PC-9 (cell line): Measurements from ENCODE around the gene UROD. TPM values are rescaled to one million over a fixed set of nuclear protein-coding genes. Genes with fewer than 3 reads are reported as not detected.

Experiments
- BruUV-seq: library from RNA; stranded (reverse); fragments of 400-500 nt; replicated peaks from 2 replicates; lab custom pipeline; 2021; lab: Mats Ljungman, UMichigan
- CTCF ChIA-PET: fragments of 300-600 bp; sonication (Branson Sonifier 250); formaldehyde crosslinking; loops from one replicate; lab custom pipeline; 2022; ENCODE audit warnings: antibody characterized with exemption; lab: Charles Lee
- POLR2A ChIA-PET: fragments of 300-600 bp; sonication (Branson Sonifier 250); formaldehyde crosslinking; loops from one replicate; lab custom pipeline; 2022; ENCODE audit warnings: antibody characterized with exemption; ENCODE audit not compliant: unreplicated experiment; lab: Charles Lee
- DNase-seq, 2 experiments: peaks; one replicate each; pipeline versions ENCODE4 v3.0.0 to v3.0.0-alpha.2; 2015 to 2022; ENCODE audit warnings: mixed read lengths in 1 of 2
- H2AFZ ChIP-seq: fragments of 200-600 bp; sonication (generic); 2 replicates; pipeline ENCODE4 v1.8.1; 2017; ENCODE audit warnings: antibody characterized with exemption
- H3F3A ChIP-seq: fragments of 200-600 bp; sonication (generic); 2 replicates; pipeline ENCODE4 v1.8.1; 2017; ENCODE audit warnings: antibody characterized with exemption, mild to moderate bottlenecking, low read depth; ENCODE audit not compliant: insufficient read depth
- H3K27ac ChIP-seq: fragments of 200-600 bp; sonication (generic); 2 replicates; pipeline ENCODE4 v1.6.1; 2016; ENCODE audit warnings: mixed run types
- H3K27me3 ChIP-seq: fragments of 200-600 bp; sonication (generic); 2 replicates; pipeline ENCODE4 v1.6.1; 2016; ENCODE audit warnings: low read depth, mixed run types; ENCODE audit not compliant: insufficient read depth
- H3K36me3 ChIP-seq: fragments of 200-600 bp; sonication (generic); 2 replicates; pipeline ENCODE4 v1.6.1; 2016; ENCODE audit warnings: low read depth, mixed run types
- H3K4me1 ChIP-seq: fragments of 200-600 bp; sonication (generic); replicated peaks from 2 replicates; pipeline ENCODE4 v1.6.1; 2016; ENCODE audit warnings: mixed run types; ENCODE audit not compliant: insufficient read depth
- H3K4me2 ChIP-seq: fragments of 200-600 bp; sonication (generic); 2 replicates; pipeline ENCODE4 v1.6.1; 2017; ENCODE audit warnings: mixed run types
- H3K4me3 ChIP-seq: fragments of 200-600 bp; sonication (generic); 2 replicates; pipeline ENCODE4 v1.6.1; 2016; ENCODE audit warnings: mixed run types
- H3K79me2 ChIP-seq: fragments of 200-600 bp; sonication (generic); 2 replicates; pipeline ENCODE4 v1.6.1; 2017; ENCODE audit warnings: low read depth, mixed run types
- H3K9me2 ChIP-seq: fragments of 200-600 bp; sonication (generic); 2 replicates; pipeline ENCODE4 v1.8.1; 2017; ENCODE audit warnings: mild to moderate bottlenecking; ENCODE audit not compliant: insufficient read depth
- H3K9me3 ChIP-seq: fragments of 200-600 bp; sonication (generic); 2 replicates; pipeline ENCODE4 v1.8.1; 2016; ENCODE audit warnings: low read depth; ENCODE audit not compliant: insufficient read depth
- H4K20me1 ChIP-seq: fragments of 200-600 bp; sonication (generic); 2 replicates; pipeline ENCODE4 v1.8.1; 2017; ENCODE audit not compliant: insufficient read depth
- CTCF ChIP-seq: fragments of 200-600 bp; sonication (generic); conservative IDR thresholded peaks from 2 replicates; pipeline ENCODE4 v1.6.1; 2017; ENCODE audit warnings: mixed run types, antibody characterized with exemption, mild to moderate bottlenecking, moderate library complexity
- EZH2 ChIP-seq: fragments of 200-600 bp; sonication (generic); IDR thresholded peaks from 2 replicates; pipeline ENCODE4 v1.8.0; 2017; ENCODE audit warnings: antibody characterized with exemption, low read depth
- intact Hi-C: fragments of 100-400 bp; cut with micrococcal nuclease; formaldehyde crosslinking; loops from one replicate; pipeline ENCODE4 v1.10.0; 2022; ENCODE audit not compliant: unreplicated experiment
- total RNA-seq: library from RNA; stranded (reverse); gene quantifications from 2 replicates; pipeline ENCODE4 v1.2.3, GENCODE V29; 2021

UROD gene
- total RNA-seq, 1 experiment from 2014 or later = 81.1 TPM

DNA sequence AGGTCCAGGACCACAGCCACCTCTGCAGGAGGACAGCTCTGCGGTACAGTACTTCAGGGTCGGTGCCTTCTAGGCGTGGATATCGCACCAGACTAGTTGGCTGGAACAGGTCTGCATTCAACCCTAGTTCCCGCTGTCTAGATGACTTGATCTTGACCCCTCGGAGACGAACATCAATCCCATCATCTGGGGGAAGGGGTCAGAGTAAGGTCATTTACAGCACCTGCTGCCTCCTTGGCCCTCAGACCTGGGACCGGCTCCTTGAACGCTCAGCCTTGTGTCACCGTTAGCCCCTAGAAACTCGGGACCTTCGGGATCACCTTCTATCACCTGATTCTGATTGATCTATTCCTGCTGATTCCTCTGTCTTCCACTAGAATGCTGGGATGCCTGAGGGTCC, 3.5 kb upstream of the UROD start:
- BruUV-seq = no TSS peak
- TF ChIP-seq EZH2 = no peak
- no peak for TF ChIP-seq CTCF
- Histone ChIP-seq H3F3A (peaks cover 10% of the 10 kb centered on the region; the same call in 1 of the 2 replicates), H3K4me1 (peaks cover 20% of the 10 kb centered on the region), H3K27ac (no peak overlapping the region), H3K27me3 (no peaks in the 10 kb centered on the region), H3K9me2 (no peaks in the 10 kb centered on the region), H4K20me1 (no peaks in the 10 kb centered on the region), H3K36me3 (no peaks in the 10 kb centered on the region), H3K4me2 (no peak overlapping the region), H2AFZ (no peak overlapping the region), H3K79me2 (peaks cover 14% of the 10 kb centered on the region; the same call in 1 of the 2 replicates), H3K4me3 (no peak overlapping the region), H3K9me3 (no peaks in the 10 kb centered on the region)
- DNase-seq = no peak
- POLR2A ChIA-PET = interaction anchor here (1.0 kb wide), 1 partner anchor 119 kb away, joined by 4 read pairs; no protein-coding TSS in a partner anchor
- intact Hi-C loops = no loop called here
- CTCF ChIA-PET = no interaction called here

DNA sequence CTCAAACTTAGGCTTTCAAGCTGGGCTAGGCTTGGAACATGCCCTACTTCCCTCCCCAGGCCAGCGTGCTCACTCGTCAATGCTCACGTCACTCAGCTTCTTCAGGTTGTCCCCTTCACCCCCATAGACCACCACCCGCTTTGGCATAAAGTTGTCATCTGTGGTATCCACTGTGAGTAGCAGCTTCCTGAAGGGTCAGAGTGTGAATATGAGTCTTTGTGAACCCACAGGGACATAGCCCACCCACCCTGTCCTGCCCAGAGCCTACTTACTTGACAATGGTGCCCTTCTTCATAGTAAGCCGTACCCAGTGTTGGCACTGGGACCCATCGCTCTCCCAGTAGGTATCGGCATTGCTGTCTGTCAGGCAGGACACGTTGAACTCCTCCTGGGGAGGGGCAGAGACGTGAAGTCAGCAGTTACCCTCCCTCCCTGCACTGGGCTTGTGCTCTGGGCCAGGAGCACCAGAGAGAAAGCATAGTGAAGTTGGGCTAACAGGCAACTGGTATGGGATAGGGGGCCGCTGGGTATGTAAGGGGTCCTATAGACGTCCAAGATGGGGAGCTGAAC, 2.7 kb upstream of the UROD start:
- Histone ChIP-seq H3K9me3 (no peaks in the 10 kb centered on the region), H3F3A (peaks cover 10% of the 10 kb centered on the region; the same call in 1 of the 2 replicates), H3K4me3 (no peak overlapping the region), H3K36me3 (no peaks in the 10 kb centered on the region), H3K9me2 (no peaks in the 10 kb centered on the region), H2AFZ (no peak overlapping the region), H3K27me3 (no peaks in the 10 kb centered on the region), H4K20me1 (no peaks in the 10 kb centered on the region), H3K4me1 (peaks cover 20% of the 10 kb centered on the region), H3K4me2 (0 out of 2 replicates have a peak overlapping the region, but pooled peaks have one; percentile 98), H3K79me2 (peaks cover 14% of the 10 kb centered on the region; the same call in 1 of the 2 replicates), H3K27ac (no peak overlapping the region)
- no peak for DNase-seq
- intact Hi-C loops = no loop called here
- TF ChIP-seq EZH2 = no peak
- TF ChIP-seq CTCF = no peak
- ChIA-PET POLR2A (interaction anchor here (1.0 kb wide), 1 partner anchor 119 kb away, joined by 4 read pairs; no protein-coding TSS in a partner anchor), CTCF (interaction anchor here (3.6 kb wide), 1 partner anchor 216 kb away, joined by 19 read pairs; no protein-coding TSS in a partner anchor)
- BruUV-seq = no TSS peak

GRCh38 chr1:45009956-45010854, 1.8 kb upstream of the UROD start:
- POLR2A ChIA-PET = interaction anchor here (0.6 to 1.3 kb wide), 9 partner anchors 19 to 540 kb away, joined by 3 to 22 read pairs (median 7); partner anchors contain the start of genes AKR1A1 and PRDX1
- no peaks in the 10 kb centered on the region for H3K9me3 ChIP-seq
- H3K9me2 ChIP-seq = no peaks in the 10 kb centered on the region
- DNase-seq = peak; percentile 54 to 66
- no peaks in the 10 kb centered on the region for H3K27me3 ChIP-seq
- CTCF ChIA-PET = interaction anchor here (0.6 to 3.6 kb wide), 14 partner anchors 31 to 659 kb away, joined by 3 to 19 read pairs (median 4); partner anchors contain the start of gene PLK3
- H3K4me1 ChIP-seq = peaks cover 20% of the 10 kb centered on the region
- peaks cover 14% of the 10 kb centered on the region; the same call in 1 of the 2 replicates for H3K79me2 ChIP-seq
- intact Hi-C loops = loop anchor here (2.0 to 10.0 kb wide), 6 partner anchors 217 to 1335 kb away; partner anchors contain the start of genes NASP and NSUN4
- BruUV-seq = no TSS peak
- H3K4me3 ChIP-seq = peak overlapping the region; percentile 75
- H3K27ac ChIP-seq = no peak overlapping the region
- no peaks in the 10 kb centered on the region for H3K36me3 ChIP-seq
- TF ChIP-seq CTCF (no peak), EZH2 (no peak)
- peaks cover 15% of the 10 kb centered on the region; the same call in 1 of the 2 replicates for H3F3A ChIP-seq
- H3K4me2 ChIP-seq = peak overlapping the region; percentile 98
- H4K20me1 ChIP-seq = no peaks in the 10 kb centered on the region
- H2AFZ ChIP-seq = peak overlapping the region; percentile 87
